ENCODE data around the gene KLB.

- TF ChIP-seq POLR2A (IDR thresholded peaks at IDR 0.05; ENCODE audit: low read length) (no peak), GATA1 (IDR thresholded peaks at IDR 0.05; ENCODE audit: low read depth, low read length) (no peak)
Measured at GRCh38 chr4:39429476-39430334, 23.0 kb downstream of the KLB start.

Data from erythroblast (primary cell).